ENCODE measurements around the gene HOXD10. TPM values are rescaled to one million over a fixed set of nuclear protein-coding genes. Genes with fewer than 3 reads are reported as not detected.

The HOXD10 gene
- total and polyA plus RNA-seq, 2 experiments from 2014 or later, result not detected

DNA sequence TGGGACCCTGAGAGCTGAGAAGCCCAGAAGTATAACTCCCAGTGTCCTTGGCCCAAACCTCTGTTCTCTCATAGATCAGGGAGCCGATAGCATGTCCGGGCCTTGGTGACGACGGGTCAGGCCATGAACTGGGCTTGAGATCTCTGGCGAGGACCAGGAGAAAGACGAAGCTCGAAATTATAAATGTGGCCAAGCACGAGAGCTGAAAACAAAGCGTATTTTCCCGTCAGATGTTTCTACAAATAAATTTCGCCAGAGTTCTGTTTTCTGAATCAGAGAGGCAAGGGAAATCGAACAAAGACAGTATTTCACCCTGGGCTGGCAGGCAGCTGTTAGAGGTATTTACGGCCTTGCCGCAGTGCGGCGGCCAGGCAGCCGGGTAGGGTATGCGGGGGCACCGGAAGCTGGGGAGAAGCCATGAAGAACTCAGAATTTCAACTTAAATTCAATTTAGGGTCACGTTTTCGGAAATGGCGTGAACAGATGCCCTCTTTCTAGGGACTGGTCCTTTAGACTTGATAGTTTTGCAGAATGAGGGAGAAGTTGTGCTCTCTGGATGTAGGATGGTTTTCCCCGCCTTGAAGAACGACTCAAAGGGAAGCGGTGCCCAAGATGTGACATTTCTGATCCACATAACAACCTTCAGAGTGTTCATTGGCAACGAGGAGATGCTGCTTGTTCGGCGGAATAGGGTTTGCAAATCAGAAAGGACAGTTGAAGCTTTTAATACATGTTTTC, 22.5 kb downstream of the HOXD10 start:
- no peaks in the 10 kb centered on the region for H3K4me1 ChIP-seq (ENCODE audit: low read depth)
- no peaks in the 10 kb centered on the region for H3K36me3 ChIP-seq
- H3K27ac ChIP-seq, result no peak overlapping the region
- no peak for TF ChIP-seq CTCF (IDR thresholded peaks at IDR 0.05; ENCODE audit: low read depth, low read length)
- H3K9me3 ChIP-seq (ENCODE audit: low read depth), result no peaks in the 10 kb centered on the region
- DNase-seq (ENCODE audit: low read depth in 1 of 2, low spot score in 1 of 2), result no peak
- no peak overlapping the region for H3K4me3 ChIP-seq
- peaks cover 100% of the 10 kb centered on the region for H3K27me3 ChIP-seq

DNA sequence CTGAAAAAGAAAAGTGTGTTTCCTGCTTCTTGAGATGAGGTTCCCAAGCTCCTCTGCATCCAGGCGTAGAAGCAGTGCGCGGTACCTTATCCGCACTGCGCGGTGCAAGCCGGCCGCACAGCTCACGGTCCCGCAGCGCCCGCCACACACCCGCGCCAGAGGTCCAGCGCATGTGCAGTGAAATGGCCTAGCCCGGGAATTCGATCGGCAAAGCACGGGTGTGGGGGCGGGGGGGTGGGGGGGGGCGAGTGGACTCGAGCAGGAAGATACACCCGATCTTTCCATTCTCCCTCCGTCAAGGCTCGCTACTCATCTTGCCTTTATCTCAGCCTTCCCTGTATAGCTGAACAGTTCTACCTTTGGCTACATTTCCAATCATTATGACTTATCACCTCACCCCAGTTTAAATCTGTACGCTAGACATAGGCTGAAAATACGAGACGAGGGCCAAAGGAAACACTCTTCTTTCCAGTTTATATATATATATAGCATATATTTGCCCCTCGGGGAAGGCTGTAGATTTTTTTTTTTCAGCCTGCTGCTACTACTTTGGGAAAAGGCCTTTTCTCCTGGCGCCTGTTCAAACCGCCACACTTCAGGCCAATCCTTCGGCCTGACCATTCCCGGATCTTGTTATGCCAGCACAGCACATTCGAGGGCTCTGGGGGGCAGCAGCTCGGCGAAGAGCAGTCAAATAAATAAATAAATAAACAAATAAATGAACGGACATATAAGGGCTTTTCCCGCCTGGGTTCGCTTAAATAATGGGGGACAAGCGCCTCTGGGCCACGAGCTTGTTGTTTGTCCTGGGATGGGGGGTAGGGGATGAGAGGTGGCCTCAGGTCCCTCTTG, 23.3 kb downstream of the HOXD10 start:
- Histone ChIP-seq H3K27ac (no peak overlapping the region), H3K4me1 (ENCODE audit: low read depth) (no peaks in the 10 kb centered on the region)

DNA sequence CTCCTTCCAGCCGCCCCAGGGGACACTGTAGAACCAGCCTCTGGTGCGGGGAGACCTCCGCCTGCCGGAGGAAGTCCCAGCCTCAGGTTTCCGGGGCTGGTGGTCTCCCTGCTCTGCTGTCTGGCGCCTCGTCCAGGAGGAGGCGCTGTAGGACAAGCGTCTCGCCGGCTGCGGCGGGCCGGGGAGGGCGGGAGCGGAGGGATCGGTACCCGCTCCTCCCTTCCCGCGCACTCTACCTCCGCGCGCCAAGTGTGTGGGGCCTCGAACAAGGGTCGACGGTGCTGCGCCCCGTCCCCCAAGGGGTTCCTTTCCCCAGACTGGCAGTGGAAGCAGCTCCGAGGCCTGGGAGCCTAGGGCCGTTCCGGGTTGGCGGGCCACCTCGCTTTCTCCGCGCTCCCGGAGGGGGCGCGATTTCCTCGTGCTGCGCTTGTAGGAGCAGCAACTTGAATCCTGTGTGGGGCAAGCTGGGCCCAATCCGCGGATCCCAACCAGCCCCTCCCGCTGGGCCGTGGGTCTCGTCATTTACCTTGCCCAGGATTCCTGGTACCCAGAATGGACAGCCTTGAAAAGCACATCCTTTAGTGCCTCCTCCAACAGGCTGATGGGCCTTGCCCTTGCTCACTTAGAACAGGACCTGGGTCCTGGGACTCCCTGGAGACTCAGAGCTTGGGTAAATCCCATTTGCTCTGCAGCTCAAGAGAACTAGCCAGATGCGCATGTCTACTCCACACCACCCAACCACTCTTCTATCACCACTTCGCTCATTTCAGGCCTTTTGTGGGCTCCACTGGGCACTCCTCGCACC, 24.1 kb downstream of the HOXD10 start:
- Histone ChIP-seq H3K4me1 (ENCODE audit: low read depth) (no peaks in the 10 kb centered on the region), H3K9me3 (ENCODE audit: low read depth) (no peaks in the 10 kb centered on the region), H3K4me3 (peak overlapping the region; percentile 47), H3K36me3 (no peaks in the 10 kb centered on the region), H3K27ac (no peak overlapping the region), H3K27me3 (peaks cover 100% of the 10 kb centered on the region)
- DNase-seq (ENCODE audit: low read depth in 1 of 2, low spot score in 1 of 2), result peak; percentile 78 to 83
- peak; percentile 79 for TF ChIP-seq CTCF (IDR thresholded peaks at IDR 0.05; ENCODE audit: low read depth, low read length)

More for the DNA sequence above, 23.3 kb downstream of the HOXD10 start:
- Histone ChIP-seq H3K9me3 (ENCODE audit: low read depth) (no peaks in the 10 kb centered on the region), H3K4me3 (peak overlapping the region; percentile 47), H3K36me3 (no peaks in the 10 kb centered on the region), H3K27me3 (peaks cover 100% of the 10 kb centered on the region)
- TF ChIP-seq CTCF (IDR thresholded peaks at IDR 0.05; ENCODE audit: low read depth, low read length), result no peak
- DNase-seq (ENCODE audit: low read depth in 1 of 2, low spot score in 1 of 2), result peak in 1 of 2 donors; percentile 28

DNA sequence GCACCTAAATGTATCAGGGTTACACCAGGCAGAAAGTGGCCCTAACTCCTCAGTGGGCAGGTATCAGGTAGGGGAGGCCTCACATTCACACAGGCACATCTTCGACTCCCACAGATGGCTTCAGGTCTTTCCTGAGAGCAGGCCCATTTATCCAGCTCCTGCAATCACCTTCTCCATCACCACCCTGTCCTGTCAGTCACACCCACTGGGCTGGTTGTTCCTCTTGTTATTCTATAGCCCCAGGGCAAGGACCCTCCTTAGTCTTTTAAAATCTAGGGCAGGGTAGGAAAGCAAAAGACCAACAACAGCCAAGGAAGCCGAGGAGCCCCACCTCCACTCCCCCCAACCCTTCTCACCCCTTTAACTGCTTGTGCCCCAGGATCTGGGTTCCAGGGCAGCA, 25.7 kb downstream of the HOXD10 start:
- TF ChIP-seq CTCF (IDR thresholded peaks at IDR 0.05; ENCODE audit: low read depth, low read length), result no peak
- peaks cover 100% of the 10 kb centered on the region for H3K27me3 ChIP-seq
- no peaks in the 10 kb centered on the region for H3K36me3 ChIP-seq
- H3K4me3 ChIP-seq, result no peak overlapping the region
- DNase-seq (ENCODE audit: low read depth in 1 of 2, low spot score in 1 of 2), result no peak
- no peak overlapping the region for H3K27ac ChIP-seq
- H3K9me3 ChIP-seq (ENCODE audit: low read depth), result no peaks in the 10 kb centered on the region
- H3K4me1 ChIP-seq (ENCODE audit: low read depth), result no peaks in the 10 kb centered on the region
